ENCODE measurements around the gene AGER. TPM values are rescaled to one million over a fixed set of nuclear protein-coding genes. Genes with fewer than 3 reads are reported as not detected.
"Not testable (repeated sequence)": the region's sequence is repeated elsewhere in the genome, so short reads cannot be mapped to it uniquely, and the experiment has no call there.

Gene AGER
- polyA plus RNA-seq, 1 donor, result 8.0 TPM

- no peak for DNase-seq (ENCODE audit: low read depth)
Measured at GRCh38 chr6:32187009-32187709, 3.1 kb upstream of the AGER start.

GRCh38 chr6:32186151-32186840, 2.2 kb upstream of the AGER start:
- DNase-seq (ENCODE audit: low read depth), result not testable (repeated sequence)

GRCh38 chr6:32185681-32186131, 1.7 kb upstream of the AGER start:
- DNase-seq (ENCODE audit: low read depth), result not testable (repeated sequence)

GRCh38 chr6:32183483-32184083, 470 bp downstream of the AGER start:
- no peak for DNase-seq (ENCODE audit: low read depth)

- no peak for DNase-seq (ENCODE audit: low read depth)
Measured at GRCh38 chr6:32183030-32183429, 1.0 kb downstream of the AGER start.

- DNase-seq (ENCODE audit: low read depth), result no peak
Measured at GRCh38 chr6:32182555-32182981, 1.5 kb downstream of the AGER start.

GRCh38 chr6:32181915-32182529, 2.0 kb downstream of the AGER start:
- DNase-seq (ENCODE audit: low read depth), result no peak

- no peak for DNase-seq (ENCODE audit: low read depth)
Measured at GRCh38 chr6:32181148-32181702, 2.8 kb downstream of the AGER start.

GRCh38 chr6:32179766-32180405, 4.2 kb downstream of the AGER start:
- DNase-seq (ENCODE audit: low read depth), result no peak

GRCh38 chr6:32178547-32179440, 5.3 kb downstream of the AGER start:
- DNase-seq (ENCODE audit: low read depth), result no peak

GRCh38 chr6:32177788-32178546, 6.1 kb downstream of the AGER start, which contains the start of gene RNF5:
TSS of gene RNF5 (plus strand) at chr6:32178405. CDS start at chr6:32178512, 107 bp downstream.
- DNase-seq (ENCODE audit: low read depth), result peak; percentile 100

GRCh38 chr6:32177183-32177787, 6.8 kb downstream of the AGER start:
- DNase-seq (ENCODE audit: low read depth), result no peak

- DNase-seq (ENCODE audit: low read depth), result no peak
Measured at GRCh38 chr6:32176476-32177182, 7.4 kb downstream of the AGER start.

- peak; percentile 94 for DNase-seq (ENCODE audit: low read depth)
Measured at GRCh38 chr6:32175711-32176475, 8.2 kb downstream of the AGER start, which contains the start of gene AGPAT1. TSS of gene AGPAT1 (minus strand) at chr6:32176084. CDS start at chr6:32171496, 4,588 bp downstream.

- DNase-seq (ENCODE audit: low read depth), result no peak
Measured at GRCh38 chr6:32175322-32175710, 8.7 kb downstream of the AGER start.

GRCh38 chr6:32174416-32174815, 9.6 kb downstream of the AGER start:
- DNase-seq (ENCODE audit: low read depth), result no peak

GRCh38 chr6:32173051-32173727, 10.9 kb downstream of the AGER start:
- no peak for DNase-seq (ENCODE audit: low read depth)

Data from forelimb muscle (tissue), 1 donor.